IMR-90 (cell line): ENCODE data around the gene MLIP. TPM values are rescaled to one million over a fixed set of nuclear protein-coding genes. Genes with fewer than 3 reads are reported as not detected.

Source experiments
- ATAC-seq: fragments of 200-7000 bp; cut with Tn5 transposase; 2 replicates; pipeline ENCODE4 v1.9.1; 2020; ENCODE audit warnings: low read depth, mild to moderate bottlenecking, moderate library complexity
- BruUV-seq: library from RNA; stranded (reverse); fragments of 400-500 nt; replicated peaks from 2 replicates; lab custom pipeline; 2021; lab: Mats Ljungman, UMichigan
- CTCF ChIA-PET: fragments of 300-600 bp; formaldehyde crosslinking; extraction: SDS; loops from one replicate; lab custom pipeline; 2021; ENCODE audit warnings: antibody characterized with exemption; lab: Yijun Ruan, JAX
- POLR2A ChIA-PET: fragments of 300-600 bp; sonication (Branson Sonifier 250); formaldehyde crosslinking; loops from one replicate; lab custom pipeline; 2022; ENCODE audit warnings: antibody characterized with exemption; ENCODE audit not compliant: unreplicated experiment; lab: Charles Lee
- DNase-seq: peaks from one replicate; pipeline ENCODE4 v3.0.0; 2013
- H2AFZ ChIP-seq: replicated peaks from 2 replicates; pipeline ENCODE3; 2013; ENCODE audit warnings: low read length, mild to moderate bottlenecking; ENCODE audit not compliant: poor library complexity
- H2AK5ac ChIP-seq: 2 replicates; pipeline ENCODE4 v1.6.1; 2013; ENCODE audit warnings: low read depth, low read length, inconsistent platforms
- H2AK9ac ChIP-seq: replicated peaks from 2 replicates; pipeline ENCODE3; 2013; ENCODE audit warnings: mild to moderate bottlenecking, low read depth, low read length, moderate library complexity; ENCODE audit not compliant: poor library complexity
- H2BK120ac ChIP-seq: 2 replicates; pipeline ENCODE4 v1.6.1; 2013; ENCODE audit warnings: low read depth, low read length, inconsistent platforms
- H2BK15ac ChIP-seq: 3 replicates; pipeline ENCODE4 v1.6.1; 2013; ENCODE audit warnings: low read depth, low read length, inconsistent platforms
- H2BK20ac ChIP-seq: 2 replicates; pipeline ENCODE4 v1.6.1; 2013; ENCODE audit warnings: low read depth, mild to moderate bottlenecking, inconsistent platforms, low read length, moderate library complexity
- H2BK5ac ChIP-seq: 2 replicates; pipeline ENCODE4 v1.6.1; 2013; ENCODE audit warnings: mild to moderate bottlenecking, low read depth, low read length, inconsistent platforms; ENCODE audit not compliant: poor library complexity, severe bottlenecking
- H3K14ac ChIP-seq: replicated peaks from 2 replicates; pipeline ENCODE4 v1.6.1; 2013; ENCODE audit warnings: low read depth, low read length, inconsistent platforms
- H3K18ac ChIP-seq: 2 replicates; pipeline ENCODE4 v1.6.1; 2013; ENCODE audit warnings: low read depth, low read length, control low read depth
- H3K23ac ChIP-seq: 2 replicates; pipeline ENCODE4 v1.6.1; 2013; ENCODE audit warnings: low read depth, low read length, inconsistent platforms
- H3K27ac ChIP-seq: 2 replicates; pipeline ENCODE4 v1.5.1; 2013; ENCODE audit warnings: mild to moderate bottlenecking, control low read depth, low read length; ENCODE audit not compliant: insufficient read depth
- H3K27me3 ChIP-seq: 2 replicates; pipeline ENCODE4 v1.6.1; 2013; ENCODE audit warnings: low read length; ENCODE audit not compliant: control insufficient read depth, insufficient read depth
- H3K36me3 ChIP-seq: 2 replicates; pipeline ENCODE4 v1.6.1; 2013; ENCODE audit warnings: low read length, mixed read lengths; ENCODE audit not compliant: control insufficient read depth, insufficient read depth
- H3K4ac ChIP-seq: 2 replicates; pipeline ENCODE4 v1.6.1; 2013; ENCODE audit warnings: low read depth, low read length, inconsistent platforms
- H3K4me1 ChIP-seq: 2 replicates; pipeline ENCODE4 v1.6.1; 2013; ENCODE audit warnings: low read length, mixed read lengths; ENCODE audit not compliant: control insufficient read depth, insufficient read depth
- H3K4me2 ChIP-seq: 2 replicates; pipeline ENCODE4 v1.6.1; 2013; ENCODE audit warnings: low read depth, mild to moderate bottlenecking, control low read depth, low read length, moderate library complexity
- H3K4me3 ChIP-seq: 2 replicates; pipeline ENCODE4 v1.5.1; 2013; ENCODE audit warnings: low read depth, mild to moderate bottlenecking, control low read depth, low read length, moderate library complexity; ENCODE audit not compliant: insufficient read depth
- H3K56ac ChIP-seq: 2 replicates; pipeline ENCODE4 v1.6.1; 2013; ENCODE audit warnings: low read length, inconsistent platforms; ENCODE audit not compliant: insufficient read depth; ENCODE audit errors: extremely low read depth
- H3K79me1 ChIP-seq, 2 experiments: 2 replicates each; pipeline ENCODE4 v1.6.1; 2013; ENCODE audit warnings: low read length in 2 of 2, inconsistent platforms in 1 of 2, low read depth in 1 of 2
- H3K9ac ChIP-seq: 2 replicates; pipeline ENCODE4 v1.6.1; 2013; ENCODE audit warnings: low read depth, low read length, control low read depth
- H3K9me1 ChIP-seq: 2 replicates; pipeline ENCODE4 v1.6.1; 2013; ENCODE audit warnings: low read length, inconsistent platforms; ENCODE audit not compliant: insufficient read depth
- H3K9me3 ChIP-seq: 2 replicates; pipeline ENCODE4 v1.6.1; 2013; ENCODE audit warnings: low read length; ENCODE audit not compliant: control insufficient read depth, insufficient read depth
- H4K20me1 ChIP-seq: 2 replicates; pipeline ENCODE4 v1.6.1; 2013; ENCODE audit warnings: low read length, inconsistent platforms; ENCODE audit not compliant: insufficient read depth
- H4K5ac ChIP-seq: 2 replicates; pipeline ENCODE4 v1.6.1; 2013; ENCODE audit warnings: mild to moderate bottlenecking, low read depth, low read length, control low read depth
- H4K8ac ChIP-seq, 2 experiments: 2 replicates each; pipeline ENCODE4 v1.6.1; 2013; ENCODE audit warnings: low read depth in 2 of 2, low read length in 2 of 2, control low read depth in 1 of 2, inconsistent platforms in 1 of 2
- H4K91ac ChIP-seq: 2 replicates; pipeline ENCODE4 v1.6.1; 2013; ENCODE audit warnings: low read depth, low read length, inconsistent platforms; ENCODE audit not compliant: insufficient read depth
- BHLHE40 ChIP-seq: fragments of 150-350 bp; IDR thresholded peaks from 2 replicates; pipeline ENCODE4 v1.6.1; 2016; ENCODE audit warnings: mild to moderate bottlenecking, low read depth, low read length
- CEBPB ChIP-seq: IDR thresholded peaks from 2 replicates; pipeline ENCODE4 v1.6.1; 2012; ENCODE audit warnings: low read depth, low read length, improper control_type of control experiment
- CHD1 ChIP-seq: IDR thresholded peaks from 2 replicates; pipeline ENCODE4 v1.6.1; 2012; ENCODE audit warnings: low read depth, low read length, improper control_type of control experiment
- CTCF ChIP-seq: conservative IDR thresholded peaks from 2 replicates; pipeline ENCODE4 v1.5.1; 2012; ENCODE audit warnings: mild to moderate bottlenecking, low read depth, low read length, improper control_type of control experiment
- ELK1 ChIP-seq: fragments of 150-350 bp; IDR thresholded peaks from 2 replicates; pipeline ENCODE4 v1.6.1; 2016; ENCODE audit warnings: low read depth, mild to moderate bottlenecking, low read length, moderate library complexity, borderline replicate concordance
- FOS ChIP-seq: fragments of 150-350 bp; IDR thresholded peaks from 2 replicates; pipeline ENCODE4 v1.6.1; 2016; ENCODE audit warnings: low read depth, low read length
- MAFK ChIP-seq: IDR thresholded peaks from 2 replicates; pipeline ENCODE4 v1.6.1; 2012; ENCODE audit warnings: low read depth, low read length, improper control_type of control experiment
- MAZ ChIP-seq: IDR thresholded peaks from 2 replicates; pipeline ENCODE4 v1.6.1; 2012; ENCODE audit warnings: low read depth, mild to moderate bottlenecking, low read length, improper control_type of control experiment, moderate library complexity, borderline replicate concordance
- MXI1 ChIP-seq: IDR thresholded peaks from 2 replicates; pipeline ENCODE4 v1.6.1; 2012; ENCODE audit warnings: low read depth, mild to moderate bottlenecking, low read length, moderate library complexity, borderline replicate concordance
- NFE2L2 ChIP-seq: fragments of 150-350 bp; IDR thresholded peaks from 2 replicates; pipeline ENCODE4 v1.6.1; 2016; ENCODE audit warnings: low read depth, mild to moderate bottlenecking, low read length
- POLR2A ChIP-seq: IDR thresholded peaks from 2 replicates; pipeline ENCODE4 v1.6.1; 2012; ENCODE audit warnings: mild to moderate bottlenecking, low read depth, low read length
- RAD21 ChIP-seq: IDR thresholded peaks from 2 replicates; pipeline ENCODE4 v1.6.1; 2012; ENCODE audit warnings: low read length, improper control_type of control experiment
- RCOR1 ChIP-seq: IDR thresholded peaks from 2 replicates; pipeline ENCODE4 v1.6.1; 2012; ENCODE audit warnings: mild to moderate bottlenecking, low read length, improper control_type of control experiment; ENCODE audit not compliant: insufficient replicate concordance
- RFX5 ChIP-seq: IDR thresholded peaks from 2 replicates; pipeline ENCODE4 v1.8.0; 2012; ENCODE audit warnings: low read depth, mild to moderate bottlenecking, low read length, moderate library complexity
- SMC3 ChIP-seq: fragments of 150-350 bp; IDR thresholded peaks from 2 replicates; pipeline ENCODE4 v1.6.1; 2016; ENCODE audit warnings: low read depth, mild to moderate bottlenecking, antibody characterized with exemption, low read length, moderate library complexity
- USF2 ChIP-seq: fragments of 150-350 bp; IDR thresholded peaks from 2 replicates; pipeline ENCODE4 v1.6.1; 2017; ENCODE audit warnings: mild to moderate bottlenecking, antibody characterized with exemption, low read length, low read depth
- WGBS, 2 experiments: methylation state at CpG; one replicate each; pipeline versions ENCODE4 v1.1.5 to v1.1.7; 2013; ENCODE audit warnings: missing lambda C conversion rate in 2 of 2; ENCODE audit not compliant: insufficient read length in 1 of 2; ENCODE audit errors: extremely low coverage in 2 of 2; 5-methylcytosine and 5-hydroxymethylcytosine counted together
- dilution Hi-C: fragments of 300-500 bp; cut with HindIII; formaldehyde crosslinking; loops from one replicate; pipeline ENCODE4 v1.14.3; 2018; ENCODE audit warnings: low sequenced_read_pairs; ENCODE audit not compliant: unreplicated experiment
- in situ Hi-C: fragments of 300-500 bp; cut with MboI; formaldehyde crosslinking; loops from 3 replicates; pipeline ENCODE4 v1.14.3; 2019; ENCODE audit warnings: low sequenced_read_pairs, inconsistent platforms, mixed read lengths
- intact Hi-C: fragments of 100-400 bp; cut with micrococcal nuclease; formaldehyde crosslinking; loops from 2 replicates; pipeline ENCODE4 v1.10.0; 2022
- polyA plus RNA-seq, 3 experiments: library from polyadenylated mRNA; depleted of rRNA; stranded (reverse); fragments of >200 nt; gene quantifications; 2 replicates each; pipeline ENCODE4 v1.2.3, GENCODE V29; 2012; ENCODE audit warnings: low replicate concordance in 1 of 3
- total RNA-seq: library from RNA; depleted of rRNA; stranded (reverse); fragments of >200 nt; gene quantifications from 2 replicates; pipeline ENCODE4 v1.2.3, GENCODE V29; 2012

The MLIP gene
- total and polyA plus RNA-seq, 2 of the 4 experiments (the other 2 are of a cell fraction) = not detected

- Histone ChIP-seq H3K27ac (no peak overlapping the region), H2AK9ac (no peak overlapping the region), H4K8ac (no peak overlapping the region), H2BK20ac (no peak overlapping the region), H2BK120ac (no peak overlapping the region), H3K4me1 (no peaks in the 10 kb centered on the region), H4K20me1 (no peaks in the 10 kb centered on the region), H3K18ac (no peak overlapping the region), H3K4me2 (no peak overlapping the region), H3K23ac (no peak overlapping the region), H2BK5ac (no peak overlapping the region), H3K27me3 (no peaks in the 10 kb centered on the region), H4K5ac (no peak overlapping the region), H3K9me1 (no peaks in the 10 kb centered on the region), H3K4me3 (no peak overlapping the region), H3K56ac (no peak overlapping the region), H3K9me3 (no peaks in the 10 kb centered on the region), H3K4ac (no peak overlapping the region), H2AK5ac (no peak overlapping the region), H3K79me1 (no peaks in the 10 kb centered on the region), H3K9ac (no peak overlapping the region), H2BK15ac (no peak overlapping the region), H2AFZ (no peak overlapping the region), H4K91ac (no peak overlapping the region), H3K14ac (no peak overlapping the region), H3K36me3 (no peaks in the 10 kb centered on the region)
- TF ChIP-seq CEBPB (no peak), BHLHE40 (no peak), CHD1 (no peak), ELK1 (no peak), POLR2A (no peak), RCOR1 (no peak), FOS (no peak), MAFK (no peak), USF2 (no peak), SMC3 (no peak), RFX5 (no peak), RAD21 (no peak), NFE2L2 (no peak), MAZ (no peak), CTCF (no peak), MXI1 (no peak)
- WGBS, 2 experiments = 67% methylated on average over 1 of the region's 1 CpG; no CpG with 5 or more reads in 1 of the 2 experiments
- DNase-seq (no peak), ATAC-seq (no peak)
- in situ Hi-C loops (no loop called here), dilution Hi-C loops (no loop called here), intact Hi-C loops (no loop called here)
- no TSS peak for BruUV-seq
- ChIA-PET CTCF (no interaction called here), POLR2A (no interaction called here)
Observed at GRCh38 chr6:54114991-54115390, 3.7 kb downstream of the MLIP start.
